Epithelial cell of prostate (primary cell): ENCODE data around the gene CLEC16A.
"Not testable (repeated sequence)": the region's sequence is repeated elsewhere in the genome, so short reads cannot be mapped to it uniquely, and the experiment has no call there.

Experiments used
- DNase-seq: peaks from one replicate; pipeline ENCODE4 v3.0.0-alpha.2; 2011; ENCODE audit warnings: low read depth, low spot score
- H3K27ac ChIP-seq: fragments of 450-650 bp; 2 replicates; pipeline ENCODE4 v1.5.1; 2017; ENCODE audit warnings: mild to moderate bottlenecking

The CLEC16A gene

DNA sequence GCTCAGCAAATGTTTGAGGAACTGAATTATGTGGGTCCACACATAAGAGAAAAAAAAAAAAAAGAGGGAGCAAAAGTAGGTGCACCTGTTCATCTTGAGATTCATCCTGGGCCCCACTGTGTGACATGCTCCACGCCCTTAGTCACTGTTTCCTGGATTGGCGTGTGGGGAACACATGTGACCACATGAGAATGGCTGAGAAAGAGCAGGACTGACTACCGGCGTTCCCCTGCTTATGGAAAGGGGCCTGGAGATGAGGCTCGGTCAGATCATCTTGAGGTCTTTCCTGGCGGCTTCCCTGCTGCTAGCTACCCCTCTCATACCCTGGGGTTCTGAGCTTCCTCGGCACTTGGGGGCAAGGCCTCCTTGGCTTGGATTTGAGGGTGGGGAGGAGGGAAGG is 6.0 kb upstream of the CLEC16A start:
- DNase-seq = no peak
- no peak overlapping the region for H3K27ac ChIP-seq

- DNase-seq = no peak
- no peak overlapping the region for H3K27ac ChIP-seq
These were observed 5.3 kb upstream of the CLEC16A start for GRCh38 chr16:10938796-10939648.

DNA sequence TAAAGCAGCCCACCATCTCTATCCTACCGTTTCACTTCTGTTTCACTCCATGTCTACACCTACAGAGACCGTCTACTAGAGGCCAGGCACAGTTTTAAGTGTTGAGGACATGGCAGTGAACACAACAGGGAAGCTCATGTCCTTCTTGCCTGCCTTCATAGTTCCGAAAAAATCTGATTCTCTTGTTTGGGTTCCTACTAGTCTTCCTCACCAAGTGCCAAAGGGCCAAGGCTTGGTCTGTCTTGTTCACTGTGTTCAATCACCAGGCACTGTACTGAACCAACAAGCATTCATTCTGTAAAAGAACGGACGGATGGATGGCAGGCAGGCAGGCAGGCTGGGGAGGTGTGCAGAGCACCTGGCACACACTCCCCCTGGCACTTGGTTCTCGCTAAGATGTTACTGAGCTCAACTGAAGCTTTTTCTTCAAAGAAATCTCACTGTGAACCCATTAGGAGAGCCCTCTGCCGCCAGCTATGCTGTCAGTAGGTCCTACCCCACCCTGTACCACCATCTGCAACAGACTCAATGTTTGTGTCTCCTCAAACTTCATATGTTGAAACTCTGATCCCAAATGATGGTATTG is 4.6 kb upstream of the CLEC16A start:
- no peak for DNase-seq
- H3K27ac ChIP-seq = no peak overlapping the region

GRCh38 chr16:10940501-10941079 is 3.8 kb upstream of the CLEC16A start:
- H3K27ac ChIP-seq = no peak overlapping the region
- no peak for DNase-seq

GRCh38 chr16:10941127-10941933 is 3.0 kb upstream of the CLEC16A start:
- no peak overlapping the region for H3K27ac ChIP-seq
- no peak for DNase-seq

DNA sequence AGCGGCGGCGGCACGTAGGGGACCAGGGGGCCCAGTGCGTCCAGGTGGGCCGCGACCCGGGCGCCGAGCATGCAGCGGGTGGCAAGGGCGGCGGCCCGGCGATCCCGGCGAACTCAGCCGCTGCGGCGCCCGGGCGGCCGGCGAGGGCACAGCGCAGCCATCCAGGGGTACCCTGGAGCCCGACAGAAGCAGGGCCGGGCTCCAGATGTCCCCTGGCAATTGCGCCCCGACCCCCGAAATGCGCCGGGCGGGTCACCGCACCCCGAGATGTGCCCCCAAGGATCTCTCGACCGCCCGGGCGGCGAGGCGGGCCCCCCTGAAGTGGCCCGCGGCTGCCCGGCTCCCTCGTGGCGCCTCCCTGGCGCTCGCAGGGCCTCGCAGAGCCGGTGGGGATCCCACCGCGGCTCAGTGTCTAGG is 2.4 kb upstream of the CLEC16A start:
- H3K27ac ChIP-seq = peak overlapping the region; percentile 22
- DNase-seq = not testable (repeated sequence)

GRCh38 chr16:10942352-10943063 is 1.9 kb upstream of the CLEC16A start, which contains the start of gene DEXI:
Gene DEXI, minus strand, starts transcription at chr16:10942468. Its CDS starts 463 bp downstream, at chr16:10942005.
- peak within 1 kb of the TSS; percentile 22 for H3K27ac ChIP-seq
- no peak for DNase-seq

DNA sequence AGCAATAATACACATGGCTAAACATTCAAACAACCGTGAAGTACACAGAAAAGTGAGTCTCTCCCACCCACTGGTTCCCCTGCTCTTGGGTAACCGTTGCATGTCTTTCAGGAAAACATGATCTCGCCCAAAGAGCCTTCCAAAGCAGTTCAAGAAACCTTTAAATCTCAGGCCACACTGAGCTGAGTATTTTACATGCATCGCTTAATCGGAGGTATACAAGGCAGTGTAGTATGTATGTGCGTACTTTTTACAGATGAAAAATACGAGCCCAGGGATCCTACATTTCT is 1.4 kb upstream of the CLEC16A start:
- H3K27ac ChIP-seq = no peak overlapping the region
- no peak for DNase-seq

GRCh38 chr16:10945065-10945787 is 862 bp downstream of the CLEC16A start:
- no peak for DNase-seq

DNA sequence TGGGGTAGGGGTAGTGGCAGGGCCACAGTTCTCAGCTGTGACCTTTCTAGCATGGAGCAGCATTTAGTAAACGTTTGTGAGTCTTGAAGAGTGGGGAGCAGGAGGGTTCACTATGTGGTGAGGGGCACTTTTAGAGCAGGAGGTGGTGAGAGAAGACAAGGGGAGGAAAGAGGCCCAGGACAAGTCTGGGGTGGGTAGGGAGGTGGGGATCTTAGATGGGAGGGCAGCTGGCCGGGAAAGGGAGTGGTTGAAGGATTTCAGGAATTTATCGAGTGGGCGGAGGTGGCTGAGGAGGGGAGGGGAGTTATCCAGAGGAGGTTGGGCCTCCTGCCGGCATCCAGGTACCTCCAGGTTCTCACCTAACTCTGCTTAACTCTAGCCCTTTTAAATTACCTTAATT is 1.9 kb downstream of the CLEC16A start:
- H3K27ac ChIP-seq = no peak overlapping the region
- DNase-seq = no peak

More at GRCh38 chr16:10945065-10945787, 862 bp downstream of the CLEC16A start:
- peak overlapping the region; percentile 22 for H3K27ac ChIP-seq

DNA sequence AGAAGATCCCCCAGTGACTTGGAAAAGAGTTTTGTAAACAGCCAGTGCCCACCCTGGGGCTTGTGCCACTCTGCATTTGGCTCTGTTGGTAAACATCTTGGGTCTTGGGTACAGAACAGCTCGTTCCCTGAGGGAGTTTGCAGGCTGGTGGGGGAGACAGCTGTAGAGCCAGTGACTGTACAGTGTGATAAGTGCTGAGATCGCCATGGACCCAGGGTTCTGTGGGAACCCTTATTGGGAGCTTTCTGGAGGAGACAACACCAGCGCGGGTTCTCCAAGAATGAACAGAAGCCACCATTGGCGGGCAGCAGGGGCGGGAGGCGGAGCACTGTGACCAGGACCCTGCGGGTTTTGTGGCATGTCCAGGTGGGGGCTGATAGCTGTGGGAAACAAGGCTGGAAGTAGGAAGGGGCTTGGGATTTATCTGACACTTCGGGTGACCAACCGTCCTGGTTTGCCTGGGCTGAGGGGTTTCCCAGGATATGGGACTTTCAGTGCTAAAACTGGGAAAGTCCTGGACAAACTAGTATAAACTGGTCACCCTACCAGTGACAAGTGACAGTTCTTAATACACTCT is 2.9 kb downstream of the CLEC16A start:
- no peak overlapping the region for H3K27ac ChIP-seq
- no peak for DNase-seq

DNA sequence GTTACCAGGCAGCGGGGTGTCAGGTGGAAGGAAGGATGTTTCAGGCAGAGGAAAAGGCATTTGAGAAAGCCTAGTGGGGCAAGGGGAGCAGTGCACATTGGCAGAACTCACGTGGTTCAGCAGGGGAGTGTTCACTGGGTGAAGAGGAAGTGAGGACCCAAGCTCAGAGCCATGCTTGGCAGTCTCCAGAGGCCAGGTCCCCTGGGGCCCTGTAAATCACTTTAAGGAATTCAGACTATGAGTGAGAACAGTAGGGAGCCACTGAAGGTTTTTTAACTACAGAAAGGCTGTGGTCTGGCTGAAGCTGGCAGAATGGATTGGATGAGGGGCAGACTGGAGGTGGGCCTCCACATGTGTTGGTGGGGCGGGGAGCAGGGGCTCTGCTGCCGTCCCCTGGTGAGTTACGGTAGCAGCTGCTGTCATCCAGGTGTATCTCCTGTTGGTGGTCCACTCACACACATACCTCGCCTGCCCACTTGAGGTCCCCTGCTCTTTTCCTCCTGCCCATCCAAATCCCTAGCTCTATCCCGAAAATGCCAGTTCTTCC is 5.1 kb downstream of the CLEC16A start:
- no peak overlapping the region for H3K27ac ChIP-seq
- DNase-seq = no peak

DNA sequence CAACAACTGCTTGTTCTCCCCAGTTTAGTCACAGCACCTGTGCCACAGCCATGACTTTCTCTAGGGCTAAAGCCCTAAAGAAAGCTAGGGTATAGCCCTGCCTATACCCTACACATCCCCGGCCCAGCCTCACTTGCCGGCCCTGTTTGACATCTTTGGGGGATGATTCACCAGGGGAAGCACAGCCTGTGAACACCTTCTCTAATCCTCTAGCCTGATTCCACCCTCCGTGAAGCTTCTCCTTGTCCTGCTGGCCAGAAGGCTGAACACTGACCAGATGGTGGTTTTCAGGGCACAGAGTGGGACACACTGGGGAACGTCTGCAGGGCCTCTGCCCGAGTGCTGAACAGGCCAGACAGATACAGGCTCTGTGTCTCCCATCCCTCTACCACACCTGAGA is 6.0 kb downstream of the CLEC16A start:
- no peak for DNase-seq
- peak overlapping the region; percentile 22 for H3K27ac ChIP-seq

GRCh38 chr16:10951026-10951425 is 6.7 kb downstream of the CLEC16A start:
- no peak overlapping the region for H3K27ac ChIP-seq

GRCh38 chr16:10954903-10955302 is 10.5 kb downstream of the CLEC16A start:
- no peak overlapping the region for H3K27ac ChIP-seq

More at GRCh38 chr16:10951026-10951425, 6.7 kb downstream of the CLEC16A start:
- no peak for DNase-seq

DNA sequence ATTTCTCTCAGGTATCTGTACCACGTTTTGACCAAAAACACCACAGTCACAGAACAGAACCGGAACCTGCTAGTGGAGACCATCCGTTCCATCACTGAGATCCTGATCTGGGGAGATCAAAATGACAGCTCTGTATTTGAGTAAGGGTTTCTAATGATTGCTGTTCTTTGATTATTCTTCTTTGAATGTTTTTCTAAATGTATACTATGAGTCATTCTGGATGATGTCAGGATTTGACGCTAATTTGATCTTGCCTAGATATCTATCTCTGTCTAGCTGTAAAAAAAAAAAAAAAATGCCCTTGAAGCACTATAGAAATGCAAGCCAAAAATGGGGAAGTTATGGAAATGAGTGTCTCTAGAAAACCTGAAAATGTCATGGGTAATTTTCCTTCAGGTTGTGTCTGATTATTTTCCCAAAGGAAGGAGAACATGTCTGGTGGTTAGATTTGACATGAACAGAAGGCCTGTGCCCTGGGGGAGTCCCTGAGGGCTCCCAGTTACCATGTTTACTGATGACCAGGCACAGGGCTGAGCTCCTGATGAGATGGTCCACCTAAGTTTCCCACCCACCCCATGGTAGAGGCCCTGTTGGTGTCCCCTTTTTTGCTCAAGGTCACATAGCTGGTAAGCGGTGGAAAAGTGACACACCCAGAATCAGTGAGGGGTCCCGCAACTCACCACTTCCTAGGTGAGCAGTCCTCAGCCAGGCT is 13.6 kb downstream of the CLEC16A start:
- H3K27ac ChIP-seq = no peak overlapping the region
- DNase-seq = no peak

More at GRCh38 chr16:10954903-10955302, 10.5 kb downstream of the CLEC16A start:
- no peak for DNase-seq

GRCh38 chr16:10959161-10959560 is 14.8 kb downstream of the CLEC16A start:
- no peak overlapping the region for H3K27ac ChIP-seq
- DNase-seq = no peak

GRCh38 chr16:10961231-10961630 is 16.9 kb downstream of the CLEC16A start:
- peak overlapping the region; percentile 49 for H3K27ac ChIP-seq
- no peak for DNase-seq
